Trophoblast cell (in vitro differentiated cells and primary cell): Measurements from ENCODE around the gene MGAT3.

ENCODE experiments used
- DNase-seq, 2 donors: peaks; one replicate each; pipeline ENCODE4 v3.0.0-alpha.2; 2016
- H2AFZ ChIP-seq: 2 replicates; pipeline ENCODE4 v1.6.1; 2013; ENCODE audit warnings: low read length, moderate library complexity, mild to moderate bottlenecking; ENCODE audit not compliant: insufficient read depth, poor library complexity
- H2AK5ac ChIP-seq: 2 replicates; pipeline ENCODE4 v1.6.1; 2013; ENCODE audit warnings: mild to moderate bottlenecking, low read length
- H2BK120ac ChIP-seq: 2 replicates; pipeline ENCODE4 v1.6.1; 2013; ENCODE audit warnings: low read length, mild to moderate bottlenecking, moderate library complexity; ENCODE audit not compliant: insufficient read depth, poor library complexity
- H2BK12ac ChIP-seq: 2 replicates; pipeline ENCODE4 v1.6.1; 2013; ENCODE audit warnings: mild to moderate bottlenecking, low read length, moderate library complexity
- H2BK5ac ChIP-seq: 2 replicates; pipeline ENCODE4 v1.6.1; 2013; ENCODE audit warnings: low read length, low read depth, moderate library complexity, mild to moderate bottlenecking; ENCODE audit not compliant: poor library complexity
- H3K14ac ChIP-seq: 2 replicates; pipeline ENCODE4 v1.6.1; 2013; ENCODE audit warnings: mild to moderate bottlenecking, low read length
- H3K18ac ChIP-seq: 2 replicates; pipeline ENCODE4 v1.6.1; 2013; ENCODE audit warnings: mild to moderate bottlenecking, low read length
- H3K23ac ChIP-seq: 2 replicates; pipeline ENCODE4 v1.6.1; 2013; ENCODE audit warnings: low read length
- H3K27ac ChIP-seq: 2 replicates; pipeline ENCODE4 v1.5.1; 2013; ENCODE audit warnings: low read depth, mild to moderate bottlenecking, inconsistent platforms, low read length, moderate library complexity
- H3K27me3 ChIP-seq: 2 replicates; pipeline ENCODE4 v1.6.1; 2013; ENCODE audit warnings: inconsistent platforms, mild to moderate bottlenecking, low read length, moderate library complexity; ENCODE audit not compliant: insufficient read depth
- H3K36me3 ChIP-seq, 2 experiments: 1 replicate in 1 of 2; 2 replicates in 1 of 2; pipeline ENCODE4 v1.6.1; 2013; ENCODE audit warnings: low read length in 2 of 2, mild to moderate bottlenecking in 2 of 2, moderate library complexity in 1 of 2; ENCODE audit not compliant: insufficient read depth in 2 of 2, control insufficient read depth in 1 of 2
- H3K4ac ChIP-seq: 2 replicates; pipeline ENCODE4 v1.6.1; 2013; ENCODE audit warnings: low read depth, mild to moderate bottlenecking, low read length, moderate library complexity
- H3K4me1 ChIP-seq, 2 experiments: 1 replicate in 1 of 2; 2 replicates in 1 of 2; pipeline ENCODE4 v1.6.1; 2013; ENCODE audit warnings: low read length in 2 of 2, mild to moderate bottlenecking in 2 of 2, moderate library complexity in 1 of 2; ENCODE audit not compliant: insufficient read depth in 2 of 2, control insufficient read depth in 1 of 2
- H3K4me2 ChIP-seq: 2 replicates; pipeline ENCODE4 v1.6.1; 2013; ENCODE audit warnings: inconsistent platforms, mild to moderate bottlenecking, low read length, moderate library complexity
- H3K4me3 ChIP-seq: 2 replicates; pipeline ENCODE4 v1.5.1; 2013; ENCODE audit warnings: mild to moderate bottlenecking, low read depth, low read length, inconsistent platforms
- H3K79me1 ChIP-seq: one replicate; pipeline ENCODE4 v1.6.1; 2013; ENCODE audit warnings: low read length
- H3K79me2 ChIP-seq: 2 replicates; pipeline ENCODE4 v1.6.1; 2013; ENCODE audit warnings: low read length, mild to moderate bottlenecking; ENCODE audit not compliant: control insufficient read depth, insufficient read depth, poor library complexity
- H3K9ac ChIP-seq: 2 replicates; pipeline ENCODE4 v1.6.1; 2013; ENCODE audit warnings: mild to moderate bottlenecking, low read length
- H3K9me3 ChIP-seq: 2 replicates; pipeline ENCODE4 v1.6.1; 2013; ENCODE audit warnings: low read depth, mild to moderate bottlenecking, control low read depth, inconsistent platforms, low read length; ENCODE audit not compliant: insufficient read depth
- H4K12ac ChIP-seq: 2 replicates; pipeline ENCODE4 v1.6.1; 2013; ENCODE audit warnings: low read depth, mild to moderate bottlenecking, low read length, moderate library complexity
- H4K8ac ChIP-seq: 2 replicates; pipeline ENCODE4 v1.6.1; 2013; ENCODE audit warnings: low read depth, mild to moderate bottlenecking, low read length, moderate library complexity
- H4K91ac ChIP-seq: one replicate; pipeline ENCODE4 v1.6.1; 2013; ENCODE audit warnings: low read depth, mild to moderate bottlenecking, low read length, moderate library complexity
- WGBS: extraction: QIAGEN DNeasy Blood & Tissue Kit; methylation state at CpG from one replicate; pipeline ENCODE4 v1.1.7; 2013; ENCODE audit warnings: missing lambda C conversion rate; ENCODE audit not compliant: insufficient read length, insufficient coverage; ENCODE audit errors: extremely low coverage; 5-methylcytosine and 5-hydroxymethylcytosine counted together

The MGAT3 gene

GRCh38 chr22:39482768-39483167 is 26.0 kb downstream of the MGAT3 start:
- DNase-seq = no peak
- Histone ChIP-seq H2BK12ac (no peak overlapping the region), H3K4me2 (no peak overlapping the region), H3K9me3 (no peaks in the 10 kb centered on the region), H3K9ac (no peak overlapping the region), H4K8ac (no peak overlapping the region), H2AFZ (no peak overlapping the region), H4K91ac (no peak overlapping the region), H3K27ac (no peak overlapping the region), H2BK5ac (no peak overlapping the region), H3K4ac (no peak overlapping the region), H3K79me1 (no peaks in the 10 kb centered on the region), H2BK120ac (no peak overlapping the region), H3K23ac (no peak overlapping the region), H3K4me1 (no peaks in the 10 kb centered on the region), H2AK5ac (no peak overlapping the region), H3K79me2 (no peaks in the 10 kb centered on the region), H3K18ac (no peak overlapping the region), H3K36me3 (peaks cover 7 to 9% of the 10 kb centered on the region in 2 experiments), H3K4me3 (no peak overlapping the region), H3K14ac (no peak overlapping the region), H4K12ac (no peak overlapping the region), H3K27me3 (no peaks in the 10 kb centered on the region)
- no CpG with 5 or more reads among the region's 3 CpGs for WGBS

GRCh38 chr22:39486951-39487825 is 30.4 kb downstream of the MGAT3 start:
- no peak overlapping the region for H2AK5ac ChIP-seq
- peaks cover 12 to 24% of the 10 kb centered on the region in 2 experiments for H3K36me3 ChIP-seq
- no peak overlapping the region for H3K9ac ChIP-seq
- H4K12ac ChIP-seq = no peak overlapping the region
- no peak overlapping the region for H2BK5ac ChIP-seq
- no peak overlapping the region for H3K4me3 ChIP-seq
- H3K4me1 ChIP-seq = no peaks in the 10 kb centered on the region
- no peak overlapping the region for H4K8ac ChIP-seq
- no peak overlapping the region for H3K18ac ChIP-seq
- H4K91ac ChIP-seq = no peak overlapping the region
- no peak overlapping the region for H2BK12ac ChIP-seq
- H3K4ac ChIP-seq = no peak overlapping the region
- H3K4me2 ChIP-seq = no peak overlapping the region
- no CpG with 5 or more reads among the region's 45 CpGs for WGBS
- peaks cover 3% of the 10 kb centered on the region for H3K9me3 ChIP-seq
- H2AFZ ChIP-seq = no peak overlapping the region
- DNase-seq = no peak
- H2BK120ac ChIP-seq = no peak overlapping the region
- no peak overlapping the region for H3K23ac ChIP-seq
- H3K27me3 ChIP-seq = no peaks in the 10 kb centered on the region
- no peaks in the 10 kb centered on the region for H3K79me1 ChIP-seq
- no peak overlapping the region for H3K14ac ChIP-seq
- no peaks in the 10 kb centered on the region for H3K79me2 ChIP-seq
- H3K27ac ChIP-seq = no peak overlapping the region

GRCh38 chr22:39487826-39488520 is 31.2 kb downstream of the MGAT3 start:
- Histone ChIP-seq H3K4ac (no peak overlapping the region), H3K27me3 (no peaks in the 10 kb centered on the region), H4K12ac (no peak overlapping the region), H4K91ac (no peak overlapping the region), H2AK5ac (no peak overlapping the region), H3K9me3 (peaks cover 3% of the 10 kb centered on the region), H3K4me2 (no peak overlapping the region), H3K18ac (no peak overlapping the region), H3K9ac (no peak overlapping the region), H2BK5ac (no peak overlapping the region), H4K8ac (no peak overlapping the region), H3K79me2 (no peaks in the 10 kb centered on the region), H3K27ac (no peak overlapping the region), H2AFZ (no peak overlapping the region), H3K36me3 (peaks cover 12 to 20% of the 10 kb centered on the region in 2 experiments), H2BK12ac (no peak overlapping the region), H3K4me3 (no peak overlapping the region), H3K79me1 (no peaks in the 10 kb centered on the region), H3K4me1 (no peaks in the 10 kb centered on the region), H3K14ac (no peak overlapping the region), H3K23ac (no peak overlapping the region), H2BK120ac (no peak overlapping the region)
- no CpG with 5 or more reads among the region's 70 CpGs for WGBS
- DNase-seq = no peak

GRCh38 chr22:39488563-39489083 is 31.8 kb downstream of the MGAT3 start:
- no peak overlapping the region for H3K9ac ChIP-seq
- H3K4ac ChIP-seq = no peak overlapping the region
- no peak overlapping the region for H2BK5ac ChIP-seq
- no peak overlapping the region for H4K91ac ChIP-seq
- H4K12ac ChIP-seq = no peak overlapping the region
- no peak overlapping the region for H3K23ac ChIP-seq
- H3K4me1 ChIP-seq = peaks cover 0 to 2% of the 10 kb centered on the region in 2 experiments
- H3K9me3 ChIP-seq = peaks cover 3% of the 10 kb centered on the region
- H2BK12ac ChIP-seq = no peak overlapping the region
- H3K79me2 ChIP-seq = no peaks in the 10 kb centered on the region
- no CpG with 5 or more reads among the region's 39 CpGs for WGBS
- H3K27me3 ChIP-seq = no peaks in the 10 kb centered on the region
- H2AK5ac ChIP-seq = no peak overlapping the region
- H4K8ac ChIP-seq = no peak overlapping the region
- peaks cover 12 to 20% of the 10 kb centered on the region in 2 experiments for H3K36me3 ChIP-seq
- no peak overlapping the region for H3K14ac ChIP-seq
- H3K18ac ChIP-seq = no peak overlapping the region
- no peak overlapping the region for H3K4me3 ChIP-seq
- H3K79me1 ChIP-seq = no peaks in the 10 kb centered on the region
- no peak overlapping the region for H2AFZ ChIP-seq
- no peak overlapping the region for H3K4me2 ChIP-seq
- H2BK120ac ChIP-seq = no peak overlapping the region
- H3K27ac ChIP-seq = no peak overlapping the region
- DNase-seq = no peak
